ENCODE data around the gene TMUB2. TPM values are rescaled to one million over a fixed set of nuclear protein-coding genes. Genes with fewer than 3 reads are reported as not detected.
A peak's percentile ranks its signal among the peaks of the same experiment; 100 is the strongest.

The TMUB2 gene
- total and polyA plus RNA-seq, 10 donors, result 26.8 to 59.0 (median 43.6) TPM

DNA sequence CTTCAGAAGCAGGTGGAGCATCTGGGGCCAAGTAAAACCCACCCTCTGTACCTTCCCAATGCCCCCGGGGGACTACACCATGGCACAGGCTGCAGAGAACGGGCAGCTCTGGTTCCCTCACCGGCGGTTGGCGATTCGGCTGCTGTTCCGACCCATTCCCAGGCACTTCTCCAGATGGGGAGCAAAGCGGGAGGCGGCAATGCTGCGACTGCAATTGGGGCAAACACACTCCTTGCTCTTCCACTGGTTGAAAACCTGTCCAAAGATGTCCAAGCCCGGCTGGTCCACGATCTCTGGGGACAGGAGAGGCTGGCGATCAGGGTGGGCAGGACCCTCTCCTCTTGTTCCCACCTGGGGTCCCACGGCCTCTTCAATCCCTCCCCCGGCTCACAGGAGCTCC is 10.3 kb downstream of the TMUB2 start:
- intact Hi-C loops (cut with DNase I; ENCODE audit: low total_unique reads), result no loop called here

DNA sequence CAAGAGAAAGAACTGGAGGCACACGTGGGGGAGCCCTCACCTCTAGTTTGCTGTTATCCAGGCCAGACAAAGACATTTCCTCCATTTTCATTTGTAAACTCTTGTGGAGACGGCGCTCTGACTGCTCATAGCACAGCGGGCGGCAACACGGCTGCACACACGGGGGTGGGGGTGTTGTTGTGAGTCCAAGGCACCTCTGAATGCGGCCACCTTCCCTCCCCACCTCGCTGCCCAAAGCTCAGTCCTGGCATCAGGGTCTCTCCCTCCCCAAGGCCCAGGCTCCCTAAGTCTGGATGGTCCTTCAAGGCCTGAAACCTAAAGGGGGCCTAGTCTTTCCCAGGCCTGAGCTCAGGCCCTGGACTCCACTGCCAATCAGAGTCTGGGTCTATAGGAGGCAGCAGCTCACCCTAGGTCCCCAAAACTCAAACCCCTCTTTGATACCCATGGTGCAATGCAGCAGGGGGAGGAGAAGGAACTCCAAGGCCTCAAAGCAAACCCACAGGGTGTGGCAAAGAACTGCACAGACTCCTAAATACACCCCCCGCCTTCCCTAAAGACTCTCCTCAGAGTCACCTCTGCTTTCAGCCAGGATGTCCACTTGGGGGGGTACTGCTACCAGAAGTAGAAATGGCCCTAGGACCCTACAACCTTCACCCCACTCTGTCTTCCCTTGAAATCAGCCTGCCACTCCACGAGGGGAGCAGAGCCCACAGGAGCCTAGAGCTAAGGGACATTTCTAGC is 11.4 kb downstream of the TMUB2 start:
- Histone ChIP-seq H3K4me1 (peaks cover 12 to 67% (median 33%) of the 10 kb centered on the region in 6 donors), H3K27ac (peak overlapping the region; percentile 95 to 100 (median 98)), H3K4me3 (peak overlapping the region; percentile 63 to 96 (median 72)), H3K9me3 (no peaks in the 10 kb centered on the region), H3K27me3 (replicated peaks in 1 of 7) (no peaks in the 10 kb centered on the region), H3K36me3 (peaks cover 2 to 48% (median 42%) of the 10 kb centered on the region in 6 donors)
- TF ChIP-seq POLR2AphosphoS5 (IDR thresholded peaks at IDR 0.05) (peak in 1 of 3 donors; percentile 75), POLR2A (IDR thresholded peaks at IDR 0.05) (no peak)
- peak; percentile 83 for DNase-seq
- WGBS, 5 donors, result 48 to 58% (median 54%) methylated on average over 11 of the region's 11 CpGs
- intact Hi-C loops (cut with DNase I; ENCODE audit: low total_unique reads), result no loop called here

More for the DNA sequence above, 10.3 kb downstream of the TMUB2 start:
- H3K27me3 ChIP-seq (replicated peaks in 1 of 7), result no peaks in the 10 kb centered on the region
- H3K9me3 ChIP-seq, result no peaks in the 10 kb centered on the region
- H3K4me1 ChIP-seq, result peaks cover 12 to 71% (median 36%) of the 10 kb centered on the region in 6 donors
- peaks cover 2 to 58% (median 51%) of the 10 kb centered on the region in 6 donors for H3K36me3 ChIP-seq
- no peak for DNase-seq
- WGBS, 5 donors, result 90 to 97% (median 93%) methylated on average over 14 to 15 of the region's 15 CpGs
- H3K4me3 ChIP-seq, result no peak overlapping the region
- TF ChIP-seq POLR2AphosphoS5 (IDR thresholded peaks at IDR 0.05), result peak in 1 of 3 donors; percentile 54
- TF ChIP-seq, protein P1, sequence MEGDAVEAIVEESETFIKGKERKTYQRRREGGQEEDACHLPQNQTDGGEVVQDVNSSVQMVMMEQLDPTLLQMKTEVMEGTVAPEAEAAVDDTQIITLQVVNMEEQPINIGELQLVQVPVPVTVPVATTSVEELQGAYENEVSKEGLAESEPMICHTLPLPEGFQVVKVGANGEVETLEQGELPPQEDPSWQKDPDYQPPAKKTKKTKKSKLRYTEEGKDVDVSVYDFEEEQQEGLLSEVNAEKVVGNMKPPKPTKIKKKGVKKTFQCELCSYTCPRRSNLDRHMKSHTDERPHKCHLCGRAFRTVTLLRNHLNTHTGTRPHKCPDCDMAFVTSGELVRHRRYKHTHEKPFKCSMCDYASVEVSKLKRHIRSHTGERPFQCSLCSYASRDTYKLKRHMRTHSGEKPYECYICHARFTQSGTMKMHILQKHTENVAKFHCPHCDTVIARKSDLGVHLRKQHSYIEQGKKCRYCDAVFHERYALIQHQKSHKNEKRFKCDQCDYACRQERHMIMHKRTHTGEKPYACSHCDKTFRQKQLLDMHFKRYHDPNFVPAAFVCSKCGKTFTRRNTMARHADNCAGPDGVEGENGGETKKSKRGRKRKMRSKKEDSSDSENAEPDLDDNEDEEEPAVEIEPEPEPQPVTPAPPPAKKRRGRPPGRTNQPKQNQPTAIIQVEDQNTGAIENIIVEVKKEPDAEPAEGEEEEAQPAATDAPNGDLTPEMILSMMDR (IDR thresholded peaks at IDR 0.05 in 8 of 11, conservative IDR thresholded peaks at IDR 0.05 in 3 of 11), result no peak
- H3K27ac ChIP-seq, result peak overlapping the region in 4 of 8 donors; percentile 98 to 100 (median 100)

DNA sequence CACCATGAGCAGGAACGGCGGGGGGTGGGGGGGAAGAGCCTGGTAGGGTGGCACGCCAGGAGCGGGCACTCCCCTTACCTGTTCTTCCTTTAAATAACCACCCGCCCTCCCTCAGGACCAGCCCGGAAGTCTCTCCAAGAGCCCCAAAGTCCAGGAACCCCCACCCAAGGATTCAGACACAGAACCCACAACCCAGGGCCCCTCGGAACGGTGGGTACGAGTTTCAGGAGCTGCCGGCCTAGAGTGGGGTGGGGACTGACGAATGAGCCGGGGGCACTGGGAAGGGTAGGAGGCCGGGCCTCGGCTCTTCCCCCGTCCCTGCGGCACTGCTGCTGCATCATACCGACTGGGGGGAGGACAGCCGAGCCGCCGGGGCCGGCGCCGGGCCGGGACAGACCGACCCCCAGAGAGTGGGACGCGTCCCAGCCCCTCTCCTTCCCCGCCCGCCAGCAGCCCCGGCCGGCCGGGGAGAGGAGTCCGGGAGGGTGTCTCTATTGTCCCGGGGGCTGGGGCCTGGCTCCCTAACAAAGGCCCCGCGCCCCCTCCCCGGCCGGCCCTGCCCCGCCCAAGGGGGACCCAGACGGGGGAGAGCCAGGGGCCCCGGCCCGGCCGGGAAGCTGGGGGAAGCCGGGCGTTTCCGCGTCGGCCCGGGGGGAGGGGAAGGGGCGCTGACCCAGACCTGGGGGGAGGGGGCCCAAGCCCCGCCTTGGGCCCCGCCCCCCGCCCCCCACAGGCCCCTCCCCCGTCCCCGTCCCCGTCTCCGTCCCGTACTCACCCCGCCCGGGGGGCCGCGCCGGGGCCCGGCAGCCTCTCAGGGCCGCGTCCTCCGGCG is 12.2 kb downstream of the TMUB2 start:
- DNase-seq, result peak; percentile 95

More for the DNA sequence above, 12.2 kb downstream of the TMUB2 start:
- Histone ChIP-seq H3K4me1 (peaks cover 12 to 67% (median 39%) of the 10 kb centered on the region in 6 donors), H3K27ac (peak overlapping the region; percentile 95 to 100 (median 98)), H3K27me3 (replicated peaks in 1 of 7) (no peaks in the 10 kb centered on the region), H3K36me3 (peaks cover 2 to 40% (median 35%) of the 10 kb centered on the region in 6 donors), H3K9me3 (no peaks in the 10 kb centered on the region), H3K4me3 (peak overlapping the region; percentile 63 to 96 (median 72))
- 0 to 2% (median 1%) methylated on average over 9 to 59 of the region's 68 CpGs for WGBS, 5 donors
- peak; percentile 22 to 71 (median 40) for TF ChIP-seq POLR2AphosphoS5 (IDR thresholded peaks at IDR 0.05)
- peak in 1 of 3 donors; percentile 18 for TF ChIP-seq POLR2A (IDR thresholded peaks at IDR 0.05)
- TF ChIP-seq, protein P1 (IDR thresholded peaks at IDR 0.05 in 8 of 11, conservative IDR thresholded peaks at IDR 0.05 in 3 of 11), result no peak
- intact Hi-C loops (cut with DNase I; ENCODE audit: low total_unique reads), result no loop called here

Data from spleen (tissue), 11 donors.